Erythroblast (primary cell): Measurements from ENCODE around the gene MELTF.

Experiments
- GATA1 ChIP-seq: IDR thresholded peaks from 2 replicates; pipeline ENCODE4 v1.6.1; 2011; ENCODE audit warnings: low read depth, mild to moderate bottlenecking, control low read depth, low read length, moderate library complexity
- POLR2A ChIP-seq: IDR thresholded peaks from 2 replicates; pipeline ENCODE4 v1.6.1; 2011; ENCODE audit warnings: mild to moderate bottlenecking, low read length

- no peak for TF ChIP-seq POLR2A
- no peak for TF ChIP-seq GATA1
Observed at GRCh38 chr3:197014942-197015575, 14.6 kb downstream of the MELTF start.
